HK-2 (cell line): Measurements from ENCODE around the gene ADAD2.
A peak's percentile ranks its signal among the peaks of the same experiment; 100 is the strongest.

Experiments
- DNase-seq: peaks from one replicate; pipeline ENCODE4 v3.0.0-alpha.2; 2018; ENCODE audit not compliant: unreplicated experiment

Gene ADAD2

DNA sequence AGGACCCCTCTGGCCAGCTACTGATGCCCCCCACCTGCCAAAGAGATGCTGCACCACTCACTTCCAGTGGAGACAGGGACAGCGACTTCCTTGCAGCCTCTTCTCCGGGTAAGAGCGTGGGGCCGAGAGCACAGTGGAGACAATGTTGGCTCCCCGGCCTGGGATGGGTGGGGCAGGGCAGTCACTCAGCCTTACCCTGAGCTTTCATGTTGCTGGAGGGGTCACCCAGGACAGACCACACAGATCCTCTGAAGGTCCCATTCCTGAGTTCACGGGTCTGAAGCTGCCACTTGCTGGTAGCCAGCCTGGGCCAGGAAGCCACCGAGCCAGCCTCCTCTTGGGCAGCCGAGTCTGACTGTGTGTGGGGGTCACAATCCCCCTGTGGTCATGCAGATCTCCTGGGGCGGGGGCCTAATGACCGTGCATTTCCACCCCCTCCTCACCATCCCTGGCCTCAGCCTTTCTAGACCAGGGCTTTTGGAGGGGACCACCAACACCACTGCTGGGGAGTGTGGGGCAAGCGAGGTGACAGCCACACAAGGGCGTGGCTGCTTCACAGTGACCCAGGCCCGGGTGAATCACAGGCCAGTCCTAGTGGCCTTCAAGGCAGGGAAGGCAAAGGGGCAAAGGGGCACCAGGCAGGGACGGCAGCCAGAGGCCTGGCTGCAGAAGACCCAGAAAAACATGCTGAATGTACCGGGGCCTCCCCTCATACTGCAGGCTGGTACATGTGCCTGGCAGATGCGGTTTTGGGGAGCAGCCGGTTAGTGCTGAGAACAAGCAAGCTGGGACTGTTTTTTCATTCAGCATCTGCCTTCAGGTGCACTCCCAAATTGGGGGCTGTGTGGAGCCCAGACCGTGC is 14.5 kb upstream of the ADAD2 start:
- DNase-seq, result no peak

DNA sequence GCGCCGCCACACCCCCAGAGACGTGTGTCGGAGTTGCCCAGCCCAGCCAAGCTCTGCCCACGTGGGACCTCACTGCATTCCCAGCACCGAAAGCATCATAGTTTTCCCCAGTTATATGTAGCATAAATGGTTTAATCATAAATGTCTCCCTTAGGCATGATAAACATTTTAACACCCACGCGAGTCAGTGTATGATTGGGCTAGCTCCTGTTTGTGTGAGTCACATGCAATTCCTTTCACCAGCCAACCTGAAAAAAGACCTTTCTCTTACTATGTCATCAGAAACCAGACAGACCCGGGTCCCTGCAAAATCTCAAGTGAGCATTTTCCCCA is 13.2 kb upstream of the ADAD2 start:
- DNase-seq, result no peak

DNA sequence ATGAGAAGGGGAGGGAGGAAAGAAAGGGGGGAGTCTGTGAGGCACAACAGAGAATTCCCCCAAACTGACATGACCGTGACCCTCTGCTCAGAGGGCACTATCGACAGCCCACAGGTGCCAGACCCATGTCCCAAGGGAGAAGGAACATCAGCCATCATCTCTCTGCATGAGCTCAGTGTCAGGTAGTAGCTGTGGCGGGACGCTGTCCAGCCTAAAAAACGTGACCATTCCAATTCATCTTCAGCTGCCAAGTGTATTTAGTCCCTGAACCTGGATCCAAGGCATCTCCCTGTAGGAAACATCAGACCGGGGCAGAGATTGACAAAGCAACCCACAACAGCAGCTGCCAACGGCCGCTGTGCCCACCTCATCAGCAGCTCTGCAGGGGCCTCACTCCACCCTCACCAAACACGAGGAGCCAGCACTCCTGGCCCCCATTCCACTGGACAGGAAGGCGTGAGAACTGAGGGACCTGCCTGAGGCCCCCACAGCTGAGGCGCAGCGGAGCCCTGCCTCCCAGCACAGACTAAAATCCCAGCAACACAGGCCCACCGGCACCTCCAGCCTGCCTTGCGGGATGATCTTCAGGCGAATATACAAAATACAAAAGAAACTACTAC is 12.7 kb upstream of the ADAD2 start:
- DNase-seq, result no peak

DNA sequence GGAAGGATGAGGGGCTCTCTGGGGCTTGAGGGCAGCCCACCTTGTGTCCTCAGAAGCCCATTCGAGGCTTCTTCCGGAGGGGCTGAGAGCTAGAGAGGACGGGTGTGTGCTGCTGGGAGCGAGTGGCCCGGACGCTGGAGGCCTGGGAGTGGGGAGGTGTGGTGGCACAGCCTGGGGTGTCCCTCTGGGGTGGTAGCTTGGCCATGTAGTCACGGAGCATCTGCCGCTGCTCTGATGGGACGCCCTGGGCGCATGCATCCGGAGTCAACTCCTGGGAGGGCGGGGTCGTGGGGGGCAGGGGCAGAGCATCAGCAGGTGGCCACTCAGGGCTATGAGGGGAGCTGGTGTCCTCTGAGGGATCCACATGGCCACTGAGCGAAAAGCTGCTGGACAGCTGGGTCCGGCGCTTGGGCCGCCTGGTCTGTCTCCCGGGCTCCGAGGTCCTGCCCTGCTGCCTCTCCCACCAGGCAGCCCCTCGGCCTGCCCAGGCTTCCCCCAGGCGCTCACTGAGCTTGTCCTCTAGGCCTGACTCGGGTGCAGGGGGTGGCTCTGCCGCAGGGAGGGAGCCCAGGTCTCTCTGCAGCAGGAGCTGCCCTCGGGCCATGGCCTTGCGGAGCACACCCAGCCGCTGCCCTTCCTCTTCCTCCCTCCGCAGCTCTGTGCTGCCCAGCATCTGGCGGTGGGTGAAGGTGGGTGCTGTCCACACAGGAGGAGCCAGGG is 11.9 kb upstream of the ADAD2 start:
- DNase-seq, result no peak

DNA sequence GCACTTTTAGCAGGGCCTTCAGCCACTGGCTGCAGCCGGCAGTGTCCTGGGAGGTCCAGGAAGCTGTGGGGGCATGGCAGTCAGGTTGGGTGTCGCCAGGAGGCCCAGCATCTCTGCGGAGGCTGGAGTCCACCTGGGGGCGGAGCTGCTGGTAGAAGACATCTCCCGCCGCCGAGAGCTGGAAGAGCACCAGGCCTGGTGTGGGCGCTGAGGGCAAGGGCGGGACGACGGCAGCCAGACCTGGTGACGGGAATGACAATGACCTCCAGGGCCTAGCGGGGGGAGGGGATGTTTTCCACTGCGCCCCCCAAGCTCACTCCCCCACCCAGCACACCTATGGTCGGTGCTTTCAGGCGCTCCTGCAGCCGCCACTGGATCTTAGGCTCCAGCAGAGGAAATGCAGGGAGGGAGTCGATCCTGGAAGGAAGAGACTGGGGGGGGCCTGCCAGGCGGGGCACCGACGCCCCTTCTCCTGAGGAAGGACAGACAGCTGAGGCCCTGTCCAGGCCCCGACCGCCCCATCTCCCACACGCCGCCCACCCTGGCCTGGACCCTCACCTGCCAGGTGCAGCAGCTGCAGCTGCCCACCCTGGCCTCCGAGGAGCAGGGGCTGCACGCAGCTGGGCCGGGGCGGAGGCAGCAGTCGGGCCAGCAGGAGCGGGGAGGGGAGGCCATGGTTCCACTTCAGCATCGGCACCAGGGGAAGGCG is 11.2 kb upstream of the ADAD2 start:
- no peak for DNase-seq

DNA sequence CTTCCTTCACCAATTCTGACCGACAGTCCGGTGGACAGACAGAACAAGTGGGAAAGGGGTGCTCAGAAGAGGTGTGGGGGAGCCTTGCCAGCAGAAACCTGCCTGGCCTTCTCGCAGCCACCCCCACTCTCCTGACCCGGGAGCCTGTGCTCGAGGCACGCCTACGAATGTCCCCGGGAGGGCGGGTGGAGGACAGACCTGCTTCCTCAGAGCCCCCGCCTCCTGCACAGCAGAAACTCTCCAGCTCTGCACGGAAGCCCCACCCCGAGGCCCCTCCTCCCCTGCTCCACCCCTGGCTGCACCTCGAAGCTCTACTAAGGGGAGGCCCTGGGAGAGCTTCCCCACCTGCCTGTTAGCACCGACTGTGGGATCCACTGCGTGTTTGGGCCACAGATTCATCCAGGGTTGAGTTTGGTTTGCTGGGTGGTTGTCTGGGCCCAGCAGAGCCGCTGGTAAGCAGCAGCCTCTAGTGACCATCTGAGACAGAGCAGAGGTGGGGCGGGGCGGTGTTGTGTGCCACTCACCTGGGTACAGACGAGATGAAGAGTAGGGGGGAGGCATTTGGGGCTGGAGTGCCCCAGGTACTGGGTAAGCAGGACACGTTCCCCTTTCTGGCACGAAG is 10.3 kb upstream of the ADAD2 start:
- no peak for DNase-seq

DNA sequence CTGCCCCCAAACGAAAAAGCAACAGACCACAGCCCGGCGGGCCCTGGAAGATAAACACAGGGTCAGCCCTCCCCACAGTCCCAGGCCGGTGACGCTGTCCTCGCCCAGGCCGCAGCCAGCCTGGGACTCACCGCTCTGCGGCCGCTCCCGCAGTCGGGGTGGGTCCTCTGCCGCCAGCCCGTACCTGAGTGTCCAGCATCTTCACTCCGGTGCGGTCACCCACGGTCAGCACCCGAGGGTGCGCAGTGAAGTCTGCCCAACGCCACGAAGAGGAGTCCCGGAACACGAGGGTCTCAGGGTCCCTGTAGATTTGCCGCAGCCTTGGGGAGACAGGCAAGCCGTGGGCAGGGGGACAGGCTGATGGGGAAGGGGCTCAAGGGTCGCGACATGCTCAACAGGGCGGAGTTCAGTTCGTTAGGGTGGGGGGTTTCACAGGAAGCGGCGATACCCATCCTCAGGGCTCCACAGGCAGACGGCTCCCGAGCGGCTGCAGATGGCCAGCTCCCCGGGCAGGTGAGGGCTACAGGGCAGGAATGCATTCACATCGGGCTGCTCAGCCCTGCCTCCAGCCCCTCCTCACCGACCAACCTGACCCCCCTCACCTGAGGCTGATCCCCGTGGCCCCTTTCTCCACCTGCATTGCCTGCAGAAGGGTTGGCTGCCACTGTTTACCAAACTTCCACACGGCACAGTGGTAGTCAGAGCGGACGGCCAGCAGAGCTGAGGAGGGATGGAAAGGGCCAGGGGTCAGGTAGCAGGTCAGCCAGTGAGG is 9.6 kb upstream of the ADAD2 start:
- DNase-seq, result no peak

DNA sequence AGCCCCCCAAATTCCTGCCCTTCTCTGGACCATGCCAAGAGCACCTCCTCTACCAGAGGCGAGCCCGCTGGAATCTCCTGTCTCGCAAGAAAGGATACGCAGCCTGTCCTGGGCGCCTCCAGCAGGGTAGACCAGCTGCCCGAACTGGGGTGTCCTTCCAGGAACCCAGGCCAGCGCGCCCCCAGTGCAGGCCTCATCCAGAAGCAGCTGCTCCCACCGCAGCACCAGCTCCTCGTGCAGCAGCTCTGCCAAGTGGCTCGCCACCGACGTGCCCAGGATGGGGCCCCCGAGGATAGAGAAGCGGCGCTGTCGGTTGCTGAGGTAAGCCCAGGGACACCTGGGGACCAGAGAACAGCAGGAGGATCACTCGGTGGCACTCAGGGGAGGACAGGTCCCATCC is 8.9 kb upstream of the ADAD2 start:
- DNase-seq, result no peak

DNA sequence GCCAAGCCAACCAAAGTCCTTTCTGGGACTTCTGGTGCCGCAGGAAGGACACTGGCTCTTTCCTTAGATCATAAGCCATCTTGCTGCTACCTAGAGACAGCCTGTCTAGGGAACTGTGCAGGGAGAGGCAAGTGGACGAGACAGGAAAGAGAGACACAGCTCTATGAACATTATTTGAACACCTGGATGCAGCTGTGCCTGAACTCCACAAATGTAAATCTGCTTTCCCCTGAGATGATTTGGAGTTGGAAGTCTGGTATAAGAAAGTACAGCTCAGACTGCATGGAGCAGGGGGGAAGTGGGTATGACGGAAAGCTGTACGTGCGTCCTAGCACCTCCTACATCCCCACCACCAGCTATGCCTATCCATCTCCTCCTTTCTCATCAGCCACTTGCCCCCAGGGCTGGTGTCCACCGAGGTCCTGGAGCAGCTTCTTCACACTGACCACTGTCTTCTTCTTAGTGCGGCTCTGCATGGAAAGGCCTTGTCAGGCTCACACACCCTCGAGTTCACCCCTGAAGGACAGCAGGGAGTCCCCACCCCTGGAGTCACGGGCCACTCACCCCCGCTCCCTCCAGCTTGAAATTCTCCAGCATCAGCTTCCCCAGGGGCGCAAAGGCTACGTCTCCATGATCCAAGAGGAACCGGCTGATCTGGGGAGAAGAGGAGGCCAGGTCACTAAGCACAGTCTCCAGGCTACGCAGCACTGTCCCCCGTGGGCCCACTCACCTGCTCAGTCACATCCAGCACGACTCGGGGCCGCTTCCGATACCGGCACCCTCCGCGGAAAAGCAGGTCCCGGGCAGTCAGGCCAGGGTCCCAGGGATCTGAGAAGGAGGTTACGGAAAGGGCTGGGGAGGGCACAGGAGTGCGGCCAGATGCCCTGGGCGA is 8.0 kb upstream of the ADAD2 start:
- DNase-seq, result no peak

DNA sequence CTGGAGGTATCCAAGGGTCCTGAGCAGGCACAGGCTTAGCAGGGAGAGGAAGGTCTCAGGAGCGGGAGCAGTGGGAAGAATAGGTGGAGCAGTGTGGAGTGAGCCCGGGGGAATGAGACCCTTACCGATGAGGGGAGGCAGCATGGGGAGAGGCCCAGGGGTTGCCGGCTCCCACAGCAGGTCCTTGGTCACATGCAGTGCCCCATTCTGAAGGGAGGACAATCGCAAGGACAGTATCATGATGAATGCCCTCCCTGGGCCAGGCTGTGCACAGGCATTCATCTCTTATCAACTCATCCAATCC is 7.4 kb upstream of the ADAD2 start:
- DNase-seq, result no peak

DNA sequence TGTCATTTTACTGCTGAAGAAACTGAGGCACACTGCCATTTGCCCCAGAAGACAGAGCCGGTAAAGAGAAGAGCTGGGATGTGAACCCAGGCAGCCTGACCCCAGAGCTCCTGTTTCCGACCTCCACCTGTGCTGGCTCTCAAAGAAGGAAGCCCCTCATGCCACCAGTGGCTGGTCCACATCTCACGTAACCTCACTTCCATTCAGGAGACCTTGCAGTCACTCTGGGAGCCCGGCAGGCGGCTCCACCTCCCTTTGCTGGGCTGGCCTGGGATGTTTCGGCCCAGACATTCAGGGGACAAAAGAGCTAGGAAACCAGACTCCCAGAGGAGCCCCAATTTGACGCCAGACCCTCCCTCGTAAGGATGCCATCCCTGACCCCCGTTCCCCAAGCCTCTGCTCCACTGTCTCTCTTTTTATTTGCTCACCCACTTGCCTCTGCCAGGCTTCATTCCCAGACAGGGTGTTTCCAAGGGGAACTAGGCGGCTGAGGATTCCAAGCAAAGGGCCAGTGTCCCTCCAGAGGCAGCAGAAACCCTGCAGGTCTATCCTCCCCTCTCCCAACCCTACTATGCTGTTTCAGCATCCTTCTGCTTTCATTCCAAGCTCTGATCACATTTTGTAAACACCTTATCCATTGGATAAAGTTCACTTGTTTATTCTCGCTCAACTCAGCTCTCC is 6.9 kb upstream of the ADAD2 start:
- no peak for DNase-seq

DNA sequence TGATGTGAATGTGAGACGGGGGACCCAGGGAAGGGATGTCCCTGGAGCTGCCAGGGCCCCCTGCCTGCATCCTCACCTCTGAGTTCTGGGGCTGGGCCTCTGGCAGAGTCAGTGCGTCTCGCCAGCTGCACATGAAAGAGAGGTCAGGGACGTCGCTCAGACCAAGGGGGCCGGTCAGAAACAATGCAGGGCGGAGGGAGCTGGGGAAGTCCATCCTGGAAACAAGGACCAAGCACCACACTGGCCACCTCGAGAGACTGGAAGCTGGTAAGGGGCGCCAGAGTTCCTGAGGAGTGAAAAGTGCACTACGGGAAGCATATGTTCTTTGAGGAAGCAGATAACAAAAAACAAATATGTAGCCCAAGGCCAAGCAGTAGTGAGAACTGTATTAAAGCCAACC is 6.2 kb upstream of the ADAD2 start:
- no peak for DNase-seq

DNA sequence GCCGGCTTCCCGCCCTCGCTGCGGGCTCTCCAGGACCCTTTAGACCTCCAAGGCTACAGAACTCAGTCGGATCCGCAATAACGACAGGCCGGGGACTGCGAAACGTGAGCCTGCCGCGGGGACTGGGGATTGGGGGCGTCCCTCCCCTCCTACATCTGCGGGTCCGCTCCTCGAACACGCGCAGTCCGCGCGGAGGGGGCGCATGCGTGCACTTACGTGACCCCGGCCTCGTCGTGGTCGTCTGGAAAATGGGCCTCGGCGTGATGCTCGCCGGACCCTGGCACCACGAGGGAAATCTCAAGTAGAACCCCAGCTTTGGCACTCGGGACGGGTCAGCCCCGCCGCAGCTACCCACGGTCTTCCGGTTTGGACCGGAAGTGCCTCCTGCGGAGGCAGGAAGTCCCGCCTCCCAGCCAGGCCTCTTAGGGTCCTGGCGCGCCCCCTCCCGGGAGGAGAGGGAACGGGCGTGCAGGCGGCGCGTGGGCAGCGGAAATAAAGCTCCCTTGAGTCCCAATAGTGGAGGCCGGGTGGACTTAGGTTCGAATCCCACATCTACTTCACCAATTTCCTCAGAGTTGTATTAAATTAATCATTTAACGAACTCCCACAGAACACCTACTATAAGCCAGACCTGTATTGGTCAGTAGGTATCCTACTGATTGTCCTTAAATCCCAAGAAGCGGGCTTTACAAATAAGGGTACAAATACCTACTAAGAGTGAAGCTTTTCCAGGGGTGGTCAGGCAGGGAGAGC is 4.1 kb upstream of the ADAD2 start, which contains the start of gene TAF1C:
Gene TAF1C, minus strand, starts transcription at position 373 of the 753 bp plus-strand sequence. CDS start 2,069 bp downstream, outside the sequence.
- peak; percentile 92 for DNase-seq

DNA sequence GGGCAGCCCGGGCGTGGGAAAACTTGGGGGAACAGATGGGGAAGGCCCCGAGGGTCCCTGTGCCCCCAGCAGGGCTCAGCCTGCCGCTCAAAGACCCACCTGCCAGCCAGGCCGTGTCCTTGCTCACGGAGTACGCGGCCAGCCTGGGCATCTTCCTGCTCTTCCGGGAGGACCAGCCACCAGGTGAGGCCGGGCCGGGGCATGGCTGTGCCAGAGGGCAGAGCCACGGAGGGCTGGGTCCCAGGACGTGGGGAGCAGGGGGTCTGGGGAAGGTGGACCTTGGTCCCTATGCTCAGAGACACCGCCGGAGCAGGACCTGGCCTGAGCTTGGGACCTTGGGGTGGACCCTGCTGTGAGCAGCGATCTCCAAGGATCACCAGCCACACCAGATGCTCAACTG is 509 bp downstream of the ADAD2 start:
- DNase-seq, result no peak

DNA sequence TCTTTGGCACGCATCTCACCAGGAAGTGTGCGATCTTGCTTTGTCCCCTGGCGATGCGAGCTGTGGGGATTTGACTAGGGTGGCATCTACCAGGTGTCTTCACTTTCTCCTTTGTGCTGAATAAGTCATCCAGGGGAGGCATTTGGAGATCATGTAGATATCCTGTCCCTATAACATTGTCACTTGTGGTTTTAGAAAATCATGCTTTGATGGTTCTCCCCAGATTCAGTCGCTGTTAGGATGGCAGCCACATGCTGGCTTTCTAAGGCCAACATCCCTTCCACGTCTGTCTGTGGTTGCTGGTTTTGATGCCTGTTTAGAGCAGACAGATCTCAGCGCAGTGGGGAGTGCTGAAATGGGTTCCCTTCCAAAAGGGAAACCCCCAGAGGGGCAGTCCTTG is 2.5 kb downstream of the ADAD2 start:
- DNase-seq, result no peak

DNA sequence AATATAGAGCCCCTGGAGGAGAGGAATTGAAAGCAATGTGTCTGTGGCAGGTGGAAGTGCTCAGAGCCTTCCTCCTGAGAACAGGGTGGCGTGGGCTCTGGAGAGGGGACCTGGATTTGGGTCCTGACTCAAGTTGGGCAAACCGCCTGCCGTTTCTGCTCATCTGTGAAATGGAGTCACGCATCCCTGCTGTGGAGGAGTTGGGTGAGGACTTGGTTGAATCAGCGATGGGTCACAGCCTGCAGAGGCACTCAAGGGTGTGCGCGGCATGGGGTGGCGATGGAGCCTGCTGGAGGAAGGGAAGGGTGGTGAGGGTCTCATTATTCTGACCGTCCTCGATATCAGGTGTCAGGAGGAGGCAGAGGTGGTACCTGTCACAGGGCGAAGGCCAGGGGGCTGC is 3.1 kb downstream of the ADAD2 start:
- no peak for DNase-seq

DNA sequence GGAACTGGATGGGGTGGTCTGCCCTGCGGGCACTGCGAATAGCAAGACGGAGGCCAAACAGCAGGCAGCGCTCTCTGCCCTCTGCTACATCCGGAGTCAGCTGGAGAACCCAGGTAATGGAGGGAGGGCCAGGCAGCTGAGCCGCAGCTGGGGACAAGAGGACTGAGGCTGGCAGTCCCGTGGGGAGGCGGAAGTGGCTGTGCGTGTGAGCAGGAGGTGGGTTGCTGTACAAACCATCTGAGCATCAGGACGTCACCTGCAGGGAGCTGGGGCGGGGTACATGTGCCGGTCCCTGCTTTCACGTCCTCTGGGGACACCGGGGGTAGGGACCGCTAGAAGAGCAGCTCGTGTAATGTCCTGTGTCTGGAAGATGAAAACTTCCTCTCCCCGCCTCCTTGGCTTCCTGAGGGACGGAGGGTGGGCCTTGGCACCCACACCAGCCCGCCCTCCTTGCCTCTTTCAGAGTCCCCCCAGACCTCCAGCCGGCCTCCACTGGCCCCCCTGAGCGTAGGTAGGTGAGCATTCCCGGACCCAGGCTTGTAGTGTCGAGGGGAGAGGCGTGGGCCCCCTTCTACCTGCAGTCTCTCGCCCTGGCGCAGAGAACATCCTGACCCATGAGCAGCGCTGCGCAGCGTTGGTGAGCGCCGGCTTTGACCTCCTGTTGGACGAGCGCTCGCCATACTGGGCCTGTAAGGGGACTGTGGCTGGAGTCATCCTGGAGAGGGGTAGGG is 3.7 kb downstream of the ADAD2 start:
- DNase-seq, result no peak
